CD4-positive, alpha-beta T cell treated with Interleukin-6 at 100 ng/mL for 8 hours (primary cell): ENCODE measurements around the gene CSTB.
"Not testable (repeated sequence)": the region's sequence is repeated elsewhere in the genome, so short reads cannot be mapped to it uniquely, and the experiment has no call there.

Experiments
- DNase-seq: peaks from one replicate; pipeline ENCODE4 v3.0.0-alpha.2; 2020; ENCODE audit warnings: mixed read lengths, low spot score

CSTB gene

GRCh38 chr21:43775795-43776430, at the start of gene CSTB:
Gene CSTB, minus strand, starts transcription at chr21:43776308. Its CDS starts 39 bp downstream, at chr21:43776269.
- DNase-seq, result peak; percentile 80

GRCh38 chr21:43825242-43825935, 49.3 kb upstream of the CSTB start:
- no peak for DNase-seq

- DNase-seq, result no peak
These were observed 48.5 kb upstream of the CSTB start for GRCh38 chr21:43824333-43825241.

GRCh38 chr21:43822741-43823140, 46.6 kb upstream of the CSTB start:
- not testable (repeated sequence) for DNase-seq

GRCh38 chr21:43822166-43822565, 46.1 kb upstream of the CSTB start:
- not testable (repeated sequence) for DNase-seq

- no peak for DNase-seq
These were observed 44.4 kb upstream of the CSTB start for GRCh38 chr21:43820466-43820865.

GRCh38 chr21:43819511-43820405, 43.6 kb upstream of the CSTB start:
- no peak for DNase-seq

- DNase-seq, result no peak
These were observed 42.6 kb upstream of the CSTB start for GRCh38 chr21:43818685-43819084.

- DNase-seq, result no peak
These were observed 41.3 kb upstream of the CSTB start for GRCh38 chr21:43817157-43818086.

- DNase-seq, result no peak
These were observed 40.5 kb upstream of the CSTB start for GRCh38 chr21:43816611-43817071.

GRCh38 chr21:43815991-43816390, 39.9 kb upstream of the CSTB start:
- DNase-seq, result no peak

- DNase-seq, result no peak
These were observed 39.1 kb upstream of the CSTB start for GRCh38 chr21:43815107-43815613.

- DNase-seq, result no peak
These were observed 38.4 kb upstream of the CSTB start for GRCh38 chr21:43814215-43815106.

GRCh38 chr21:43813656-43813980, 37.5 kb upstream of the CSTB start:
- DNase-seq, result no peak

- no peak for DNase-seq
These were observed 37.0 kb upstream of the CSTB start for GRCh38 chr21:43812957-43813655.

GRCh38 chr21:43812139-43812821, 36.2 kb upstream of the CSTB start:
- DNase-seq, result no peak

GRCh38 chr21:43811262-43812105, 35.4 kb upstream of the CSTB start:
- DNase-seq, result no peak
